Measurements from ENCODE around the gene ST14. TPM values are rescaled to one million over a fixed set of nuclear protein-coding genes. Genes with fewer than 3 reads are reported as not detected.
A peak's percentile ranks its signal among the peaks of the same experiment; 100 is the strongest.

The ST14 gene
- total RNA-seq, 3 donors from 2014 or later (not counting 1 experiment from before 2014, with no cell fraction given), result 0.61 to 1.9 (median 1.0) TPM

- WGBS (ENCODE audit: insufficient coverage), result 92% methylated on average over 19 of the region's 19 CpGs
- Histone ChIP-seq H3K27ac (ENCODE audit: low read length) (no peak overlapping the region), H3K4me1 (ENCODE audit: control insufficient read depth, insufficient read depth, low read length) (peaks cover 10% of the 10 kb centered on the region), H3K9me3 (ENCODE audit: control insufficient read depth, insufficient read depth, low read length) (no peaks in the 10 kb centered on the region), H3K4me3 (ENCODE audit: low read length) (no peak overlapping the region), H3K36me3 (ENCODE audit: control insufficient read depth, insufficient read depth, low read length) (no peaks in the 10 kb centered on the region), H3K27me3 (ENCODE audit: control insufficient read depth, insufficient read depth, low read length) (no peaks in the 10 kb centered on the region)
- no peak overlapping the region for H3K27ac Mint-ChIP-seq
- peaks cover 0 to 6% of the 10 kb centered on the region in 2 donors for H3K27me3 Mint-ChIP-seq (ENCODE audit: low read depth in 2 of 2)
- DNase-seq (peak in 1 of 2 donors; percentile 13), ATAC-seq (no peak)
- H3K4me1 Mint-ChIP-seq, result no peaks in the 10 kb centered on the region
- TF ChIP-seq, protein P1, sequence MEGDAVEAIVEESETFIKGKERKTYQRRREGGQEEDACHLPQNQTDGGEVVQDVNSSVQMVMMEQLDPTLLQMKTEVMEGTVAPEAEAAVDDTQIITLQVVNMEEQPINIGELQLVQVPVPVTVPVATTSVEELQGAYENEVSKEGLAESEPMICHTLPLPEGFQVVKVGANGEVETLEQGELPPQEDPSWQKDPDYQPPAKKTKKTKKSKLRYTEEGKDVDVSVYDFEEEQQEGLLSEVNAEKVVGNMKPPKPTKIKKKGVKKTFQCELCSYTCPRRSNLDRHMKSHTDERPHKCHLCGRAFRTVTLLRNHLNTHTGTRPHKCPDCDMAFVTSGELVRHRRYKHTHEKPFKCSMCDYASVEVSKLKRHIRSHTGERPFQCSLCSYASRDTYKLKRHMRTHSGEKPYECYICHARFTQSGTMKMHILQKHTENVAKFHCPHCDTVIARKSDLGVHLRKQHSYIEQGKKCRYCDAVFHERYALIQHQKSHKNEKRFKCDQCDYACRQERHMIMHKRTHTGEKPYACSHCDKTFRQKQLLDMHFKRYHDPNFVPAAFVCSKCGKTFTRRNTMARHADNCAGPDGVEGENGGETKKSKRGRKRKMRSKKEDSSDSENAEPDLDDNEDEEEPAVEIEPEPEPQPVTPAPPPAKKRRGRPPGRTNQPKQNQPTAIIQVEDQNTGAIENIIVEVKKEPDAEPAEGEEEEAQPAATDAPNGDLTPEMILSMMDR (IDR thresholded peaks at IDR 0.05), result no peak
- no peaks in the 10 kb centered on the region for H3K36me3 Mint-ChIP-seq
- H3K4me3 Mint-ChIP-seq, result no peak overlapping the region
- no peaks in the 10 kb centered on the region for H3K9me3 Mint-ChIP-seq
- intact Hi-C loops (cut with micrococcal nuclease), result loop anchor here (2.0 to 5.0 kb wide), 2 partner anchors 160 to 223 kb away; no protein-coding TSS in a partner anchor
Observed at GRCh38 chr11:130211781-130212401, 52.3 kb downstream of the ST14 start.

- TF ChIP-seq, protein P1 (IDR thresholded peaks at IDR 0.05), result no peak
- peaks cover 0 to 6% of the 10 kb centered on the region in 2 donors for H3K27me3 Mint-ChIP-seq (ENCODE audit: low read depth in 2 of 2)
- ATAC-seq, result no peak
- intact Hi-C loops (cut with micrococcal nuclease), result loop anchor here (2.0 to 5.0 kb wide), 2 partner anchors 160 to 222 kb away; no protein-coding TSS in a partner anchor
- H3K36me3 Mint-ChIP-seq, result no peaks in the 10 kb centered on the region
- no peak overlapping the region for H3K4me3 Mint-ChIP-seq
- Histone ChIP-seq H3K36me3 (ENCODE audit: control insufficient read depth, insufficient read depth, low read length) (no peaks in the 10 kb centered on the region), H3K27me3 (ENCODE audit: control insufficient read depth, insufficient read depth, low read length) (no peaks in the 10 kb centered on the region), H3K27ac (ENCODE audit: low read length) (no peak overlapping the region), H3K9me3 (ENCODE audit: control insufficient read depth, insufficient read depth, low read length) (no peaks in the 10 kb centered on the region), H3K4me1 (ENCODE audit: control insufficient read depth, insufficient read depth, low read length) (peaks cover 10% of the 10 kb centered on the region), H3K4me3 (ENCODE audit: low read length) (no peak overlapping the region)
- no peaks in the 10 kb centered on the region for H3K9me3 Mint-ChIP-seq
- 77% methylated on average over 11 of the region's 11 CpGs for WGBS (ENCODE audit: insufficient coverage)
- no peak overlapping the region for H3K27ac Mint-ChIP-seq
- no peaks in the 10 kb centered on the region for H3K4me1 Mint-ChIP-seq
- DNase-seq, result peak in 1 of 2 donors; percentile 14
Observed at GRCh38 chr11:130212431-130212961, 52.9 kb downstream of the ST14 start.

- DNase-seq (peak; percentile 72 to 84), ATAC-seq (peak; percentile 86 to 99 (median 99))
- H3K36me3 ChIP-seq (ENCODE audit: control insufficient read depth, insufficient read depth, low read length), result no peaks in the 10 kb centered on the region
- H3K9me3 ChIP-seq (ENCODE audit: control insufficient read depth, insufficient read depth, low read length), result no peaks in the 10 kb centered on the region
- Mint-ChIP-seq H3K4me1 (no peaks in the 10 kb centered on the region), H3K27ac (no peak overlapping the region), H3K4me3 (no peak overlapping the region), H3K9me3 (no peaks in the 10 kb centered on the region), H3K36me3 (no peaks in the 10 kb centered on the region), H3K27me3 (ENCODE audit: low read depth in 2 of 2) (peaks cover 0 to 6% of the 10 kb centered on the region in 2 donors)
- peaks cover 10% of the 10 kb centered on the region for H3K4me1 ChIP-seq (ENCODE audit: control insufficient read depth, insufficient read depth, low read length)
- no peak overlapping the region for H3K27ac ChIP-seq (ENCODE audit: low read length)
- 41% methylated on average over 28 of the region's 28 CpGs for WGBS (ENCODE audit: insufficient coverage)
- TF ChIP-seq, protein P1 (IDR thresholded peaks at IDR 0.05), result peak; percentile 98
- intact Hi-C loops (cut with micrococcal nuclease), result loop anchor here (1.0 to 5.0 kb wide), 3 partner anchors 159 to 649 kb away; no protein-coding TSS in a partner anchor
- no peak overlapping the region for H3K4me3 ChIP-seq (ENCODE audit: low read length)
- H3K27me3 ChIP-seq (ENCODE audit: control insufficient read depth, insufficient read depth, low read length), result no peaks in the 10 kb centered on the region
Observed at GRCh38 chr11:130213143-130213978, 53.8 kb downstream of the ST14 start.

Measured in natural killer cell (primary cell).